ENCODE measurements around the gene HVCN1.
"Not testable (repeated sequence)": the region's sequence is repeated elsewhere in the genome, so short reads cannot be mapped to it uniquely, and the experiment has no call there.

Gene HVCN1

DNA sequence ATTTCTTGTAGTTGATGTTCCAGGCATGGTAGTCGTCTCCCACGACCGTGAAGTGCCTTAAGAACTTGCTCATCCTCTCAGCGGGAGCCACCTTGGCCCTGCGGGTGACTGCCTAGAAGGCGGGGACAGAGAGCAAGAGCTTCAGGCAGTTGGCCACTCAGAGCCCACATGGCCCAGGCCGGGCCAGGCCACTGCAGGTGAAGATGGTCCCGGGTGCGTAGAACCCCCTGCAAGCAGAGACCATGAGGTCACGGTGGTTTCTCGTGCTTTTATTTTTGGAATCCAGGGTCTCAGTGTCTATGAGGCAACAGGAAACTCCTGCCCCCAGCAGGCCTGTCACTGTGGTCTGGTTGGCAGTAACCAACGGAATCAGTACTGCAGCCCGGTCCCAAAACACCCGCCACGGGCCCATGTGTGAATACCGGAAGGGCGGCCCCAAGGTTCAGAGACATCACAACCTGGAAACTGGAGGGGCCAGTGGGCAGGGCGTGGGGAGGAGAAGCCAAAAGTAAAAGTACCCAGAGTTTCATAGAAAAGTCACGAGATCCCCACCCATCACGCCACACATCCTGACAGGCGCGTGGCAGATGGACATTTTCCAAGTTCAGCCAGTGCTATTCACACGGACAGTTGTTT, 27.5 kb downstream of the HVCN1 start:
- peak; percentile 62 to 79 for DNase-seq

DNA sequence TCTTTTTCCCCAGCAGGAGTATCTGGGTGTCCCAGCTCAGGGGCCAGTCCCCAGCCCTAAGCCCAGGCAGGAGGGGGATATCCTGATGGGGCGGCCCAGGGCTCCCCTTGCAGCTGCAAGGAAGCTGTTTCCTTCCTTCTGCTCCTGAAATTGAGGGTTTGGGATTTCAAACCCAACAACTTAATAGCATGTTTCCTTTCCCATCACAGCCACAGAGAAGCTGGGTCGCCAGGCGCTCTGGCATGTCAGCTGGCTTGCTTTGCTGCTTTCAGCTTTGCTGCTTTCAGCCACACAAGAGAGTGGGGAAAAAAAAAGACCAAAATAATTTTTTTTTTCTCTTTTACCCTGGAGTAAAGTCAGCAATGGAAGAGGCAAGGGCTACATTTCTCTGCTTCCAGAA, 30.0 kb downstream of the HVCN1 start:
- no peak for DNase-seq

DNA sequence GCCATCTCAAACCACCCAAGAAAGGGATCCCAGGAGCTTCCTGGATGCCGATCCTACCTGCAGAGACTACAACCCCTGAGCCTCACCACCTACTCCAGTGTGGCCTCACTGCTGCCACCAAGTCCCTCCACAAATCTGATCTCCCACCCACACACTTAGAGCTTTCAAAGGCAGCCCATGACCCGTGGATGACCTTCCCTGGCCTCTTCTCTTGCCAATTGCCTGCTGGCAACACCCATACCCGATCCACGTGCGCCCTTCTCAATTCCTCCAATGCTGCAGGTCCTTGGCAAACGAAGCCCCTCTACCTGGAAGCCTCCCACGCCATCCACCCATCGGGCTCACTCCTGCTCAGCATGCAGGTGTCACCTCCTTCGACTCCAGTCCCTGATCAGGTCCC, 30.7 kb downstream of the HVCN1 start:
- no peak for DNase-seq

DNA sequence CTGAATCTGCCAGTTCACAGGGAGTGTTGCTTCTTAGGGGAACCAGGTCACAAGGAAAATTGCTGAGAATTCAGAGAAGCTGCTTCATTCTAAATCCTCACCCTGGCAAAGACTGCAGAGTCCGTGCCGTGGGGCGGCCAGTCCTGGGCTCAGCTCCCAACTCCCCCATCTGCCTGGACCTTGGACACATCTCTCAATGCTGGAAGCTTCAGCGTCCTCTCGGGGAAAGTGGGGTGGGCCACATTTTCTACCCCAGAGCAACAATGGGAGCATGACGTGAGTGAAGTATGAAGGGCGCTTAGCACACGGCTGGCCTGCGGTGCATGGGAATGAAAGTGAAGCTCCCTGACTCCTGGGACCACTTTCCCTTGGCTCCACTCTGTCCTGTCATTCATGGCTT, 31.2 kb downstream of the HVCN1 start:
- no peak for DNase-seq

DNA sequence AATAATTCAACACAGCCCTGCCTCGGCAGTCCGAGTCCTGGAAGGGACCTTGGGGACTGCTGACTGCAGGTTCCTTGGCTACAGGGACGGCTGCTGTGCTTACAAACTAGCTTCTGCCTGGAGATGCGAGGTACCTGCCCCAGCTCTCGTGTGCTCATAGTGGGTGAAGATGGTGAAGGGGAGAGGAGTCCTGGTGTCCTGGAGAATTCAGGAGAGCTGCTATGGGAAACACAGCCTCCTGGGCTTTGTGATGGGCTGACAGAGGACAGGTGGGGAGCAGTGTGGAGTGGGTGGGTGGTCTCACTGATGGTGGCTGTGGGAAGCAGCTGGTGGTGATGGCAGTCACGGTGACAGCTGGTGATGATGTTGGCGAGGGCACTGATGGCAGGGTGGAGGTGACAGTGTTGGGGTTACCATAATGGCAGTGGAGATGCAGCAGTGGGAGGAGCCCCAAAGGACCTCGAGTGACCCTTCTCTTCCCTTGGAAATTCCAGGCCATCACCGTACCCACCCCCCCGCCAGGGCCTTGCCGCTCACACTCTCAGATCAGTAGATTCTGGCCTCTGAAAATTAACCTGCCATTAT, 32.8 kb downstream of the HVCN1 start:
- no peak for DNase-seq

DNA sequence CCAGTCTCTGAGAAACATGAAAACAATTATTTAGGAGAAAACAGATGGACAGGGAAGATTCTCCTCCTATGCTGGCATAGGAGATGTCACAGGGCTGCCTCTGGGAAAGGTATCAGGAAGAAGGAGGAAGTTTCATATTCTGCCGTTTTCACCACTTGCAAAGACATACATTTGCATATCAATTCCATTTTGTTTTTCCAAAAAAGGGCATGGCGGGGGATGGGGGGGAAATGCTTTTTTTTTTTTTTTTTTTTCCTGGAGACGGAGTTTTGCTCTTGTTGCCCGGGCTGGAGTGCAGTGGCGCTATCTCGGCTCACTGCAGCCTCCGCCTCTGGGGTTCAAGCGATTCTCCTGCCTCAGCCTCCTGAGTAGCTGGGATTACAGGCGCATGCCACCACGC, 34.7 kb downstream of the HVCN1 start:
- not testable (repeated sequence) for DNase-seq

DNA sequence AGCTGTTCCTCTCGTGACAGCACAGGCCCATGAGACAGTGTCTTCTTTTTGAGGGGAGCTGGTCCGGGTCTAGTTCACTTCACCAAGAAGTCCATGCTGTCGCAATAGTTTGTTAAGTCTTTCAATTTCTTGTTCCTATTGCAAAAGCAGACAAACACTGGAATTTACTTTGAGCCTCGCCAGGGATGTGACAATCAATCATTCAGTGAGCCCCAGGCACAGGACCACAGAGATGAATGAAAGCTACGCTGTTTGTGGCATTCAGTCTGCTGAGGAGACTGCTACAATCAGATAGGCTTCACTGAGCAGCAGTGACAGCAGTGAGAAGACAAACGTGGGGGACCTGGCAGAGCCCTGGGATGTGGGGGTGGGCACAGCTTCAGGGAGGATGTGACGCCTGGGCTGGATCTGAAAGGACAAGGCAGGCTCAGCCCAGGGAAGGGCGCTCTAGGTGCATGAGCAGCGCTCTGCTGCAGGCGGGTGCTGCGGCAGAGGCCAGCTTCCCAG, 39.5 kb downstream of the HVCN1 start:
- no peak for DNase-seq

DNA sequence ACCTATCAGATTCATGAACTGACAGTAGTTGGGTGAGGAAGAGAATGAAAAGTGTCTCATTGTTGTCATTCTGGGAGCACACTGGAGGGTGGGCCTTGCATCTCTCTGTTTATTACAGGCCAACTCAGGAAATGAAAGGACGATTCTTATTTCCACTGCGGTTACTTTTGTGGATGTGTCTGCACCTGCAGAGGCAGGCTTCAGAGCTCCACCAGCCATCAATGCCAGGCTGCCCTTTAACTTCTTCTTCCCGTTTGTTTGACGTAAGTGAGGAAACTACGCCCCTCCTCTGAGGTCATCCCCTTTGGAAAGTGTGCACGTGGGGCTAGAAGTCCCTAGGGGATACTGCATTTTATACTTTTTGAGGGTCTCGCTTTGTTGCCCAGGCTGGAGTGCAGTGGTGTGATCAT, 41.3 kb downstream of the HVCN1 start:
- peak in 1 of 2 donors; percentile 79 for DNase-seq

DNA sequence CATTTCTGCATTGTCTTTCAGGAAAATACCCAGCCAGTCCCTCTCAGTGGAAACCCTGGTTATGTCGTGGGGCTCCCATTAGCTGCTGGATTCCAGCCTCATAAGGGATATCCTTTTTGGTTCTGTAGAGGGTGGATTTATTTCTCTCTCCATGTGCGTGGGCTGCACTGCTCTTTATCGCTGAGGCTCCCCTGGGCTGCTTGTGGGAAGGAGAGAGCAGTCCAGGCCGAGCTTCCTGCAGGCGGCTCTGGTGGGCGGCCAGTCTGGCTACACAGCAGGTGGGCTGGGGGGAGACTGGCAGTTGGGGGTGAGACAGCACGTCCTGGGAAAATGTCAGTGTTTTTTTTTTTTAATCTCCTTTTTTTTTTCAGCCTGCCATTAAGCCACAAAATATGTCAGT, 47.4 kb downstream of the HVCN1 start:
- no peak for DNase-seq

DNA sequence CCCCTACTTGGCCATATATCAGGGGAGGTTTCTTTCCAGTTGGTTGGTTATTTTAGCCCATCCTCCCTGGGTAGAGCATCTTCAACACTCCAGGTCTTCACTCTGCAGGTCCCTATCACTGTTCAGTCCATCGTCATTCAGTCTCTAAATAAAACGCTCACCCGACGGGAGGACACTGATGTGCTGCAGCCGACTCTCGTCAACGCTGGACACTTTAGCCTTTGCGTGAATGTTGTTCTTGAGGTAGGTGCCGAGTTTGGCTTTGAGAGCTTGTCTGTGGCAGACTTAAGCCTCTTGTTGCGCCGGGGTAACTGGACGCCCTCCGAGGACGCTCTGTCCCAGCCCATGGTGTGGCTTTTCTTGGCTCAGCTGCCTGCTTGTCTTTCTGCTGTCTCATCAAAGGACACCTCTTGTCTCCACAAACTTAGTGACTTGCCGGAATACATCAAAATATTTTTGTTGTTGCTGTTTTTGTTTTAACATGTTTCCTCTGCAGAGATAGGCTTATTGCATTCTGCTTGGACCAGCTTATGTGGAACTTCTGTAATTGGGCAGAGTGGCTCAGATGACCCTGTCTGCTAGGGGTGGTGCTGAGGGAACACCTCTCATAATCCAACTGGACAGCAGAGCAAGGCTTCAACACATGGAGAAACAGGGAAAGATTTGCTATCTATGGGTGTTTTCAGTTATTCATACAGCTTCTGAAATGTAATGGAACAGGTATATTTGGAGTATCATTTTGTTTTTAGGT, 48.5 kb downstream of the HVCN1 start:
- no peak for DNase-seq

DNA sequence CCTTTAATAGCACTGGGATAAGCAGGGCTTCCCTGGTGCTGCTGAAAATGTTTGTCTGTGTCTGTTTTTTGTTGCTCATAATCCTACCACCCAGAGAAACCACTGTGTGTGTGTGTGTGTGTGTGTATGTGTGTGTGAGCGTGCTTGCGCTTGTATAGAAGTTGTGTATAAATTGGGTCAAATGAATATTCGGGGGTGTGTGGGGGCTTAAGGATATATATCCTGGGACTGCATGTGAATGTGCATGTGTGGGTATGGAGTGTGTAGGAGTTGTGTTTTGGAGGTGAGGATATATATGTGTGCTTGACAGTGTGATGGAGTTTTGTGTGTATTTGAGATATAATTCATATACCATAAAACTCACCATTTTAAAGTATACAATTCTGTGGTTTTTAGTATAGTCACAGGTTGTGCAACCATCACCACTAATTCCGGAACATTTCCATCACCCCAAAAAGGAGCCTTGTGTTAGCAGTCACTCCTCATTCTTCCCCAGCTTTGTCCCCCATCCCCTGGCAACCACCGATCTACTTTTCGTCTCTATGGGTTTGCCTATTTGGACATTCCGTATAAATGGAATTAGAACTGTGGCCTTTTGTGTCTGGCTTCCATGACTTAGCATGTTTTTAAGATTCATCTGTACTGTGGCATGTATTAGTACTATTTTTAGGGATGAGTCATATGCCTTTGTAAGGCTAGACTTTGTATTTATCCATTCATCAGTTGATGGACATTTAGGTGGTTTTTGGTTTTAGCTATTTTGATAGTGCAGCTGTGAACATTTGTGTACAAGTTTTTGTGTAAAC, 49.4 kb downstream of the HVCN1 start:
- no peak for DNase-seq

DNA sequence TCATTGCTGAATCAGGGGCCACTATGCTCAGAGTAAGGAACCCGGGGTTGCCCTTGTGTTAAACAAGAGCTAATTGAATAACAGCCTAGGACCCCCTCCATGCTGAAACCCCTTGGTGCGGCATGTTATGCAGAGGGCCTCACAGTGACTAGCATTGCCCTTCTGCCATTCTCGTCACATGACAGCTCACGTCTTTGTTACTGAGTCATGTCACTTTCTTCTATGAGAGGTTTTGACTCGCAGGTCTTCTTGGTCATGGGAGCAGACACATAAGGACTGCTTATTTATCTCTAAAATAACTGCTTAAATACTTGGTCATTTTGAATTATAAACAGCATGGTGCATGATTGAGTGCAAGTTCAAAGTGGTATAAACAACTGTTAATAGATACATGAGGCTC, 50.1 kb downstream of the HVCN1 start:
- DNase-seq: no peak

DNA sequence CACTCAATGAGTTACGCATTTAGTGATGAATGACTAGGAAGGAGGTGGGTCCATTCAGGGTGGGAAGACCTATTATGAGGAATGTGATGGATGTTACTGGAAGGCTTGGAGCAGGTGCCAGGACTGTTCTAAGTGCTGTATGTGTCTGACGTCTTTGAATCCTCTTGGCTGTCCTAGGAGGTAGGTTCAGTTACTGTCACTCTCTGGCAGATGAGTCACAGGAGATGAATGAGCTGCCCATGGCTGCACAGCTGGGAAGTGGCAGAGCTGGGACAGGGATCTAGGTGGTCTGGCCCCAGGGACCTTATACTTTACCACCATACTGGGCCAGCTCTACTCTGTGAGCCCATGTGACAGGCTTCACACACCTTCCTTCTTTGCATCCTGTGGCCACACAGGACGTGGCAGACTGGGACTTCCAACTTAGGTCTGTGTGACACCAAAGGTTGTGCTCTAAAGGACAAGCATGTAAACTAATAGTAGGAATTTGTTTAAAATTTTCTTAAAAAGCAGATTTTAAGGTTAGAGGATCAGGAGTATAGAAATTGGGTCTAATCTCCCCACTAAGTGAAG, 51.0 kb downstream of the HVCN1 start:
- no peak for DNase-seq

DNA sequence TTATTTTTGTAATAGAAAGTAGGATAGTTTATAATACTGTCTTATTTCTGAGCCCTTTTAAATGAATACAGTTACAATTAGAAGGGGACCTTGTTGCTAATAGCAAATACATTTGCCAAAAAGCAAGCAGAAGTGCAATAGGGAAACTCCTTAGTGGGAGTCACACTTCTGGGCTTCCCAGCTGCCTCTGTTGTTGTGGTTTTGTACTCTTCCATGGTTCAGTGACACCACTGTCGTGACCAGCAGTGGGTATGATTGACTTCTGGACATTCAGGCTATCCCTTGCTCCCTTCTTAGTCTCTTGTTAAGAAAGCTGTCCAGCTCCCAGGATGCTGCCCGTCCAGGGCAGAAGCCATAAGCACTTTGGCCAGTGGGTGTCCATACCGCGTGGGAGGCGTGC, 52.4 kb downstream of the HVCN1 start:
- DNase-seq: peak in 1 of 2 donors; percentile 29

DNA sequence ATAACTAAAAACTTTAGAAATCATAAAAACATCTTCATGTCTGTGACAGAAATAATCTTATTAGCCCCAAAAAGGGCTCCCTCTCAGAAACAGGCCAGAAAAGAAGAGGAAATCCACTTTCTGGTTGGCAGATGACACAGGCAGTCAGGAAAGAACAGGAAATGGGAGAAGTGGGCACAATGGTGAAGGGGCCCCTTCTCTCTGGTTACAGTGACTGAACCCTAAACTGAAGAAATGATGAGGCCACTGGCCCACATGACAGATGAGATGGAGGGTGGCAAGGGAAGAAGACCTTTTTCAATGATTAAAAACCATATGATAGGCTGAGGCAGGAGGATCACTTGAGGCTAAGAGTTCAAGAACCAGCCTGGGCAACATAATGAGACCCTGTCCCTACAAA, 53.9 kb downstream of the HVCN1 start:
- no peak for DNase-seq

DNA sequence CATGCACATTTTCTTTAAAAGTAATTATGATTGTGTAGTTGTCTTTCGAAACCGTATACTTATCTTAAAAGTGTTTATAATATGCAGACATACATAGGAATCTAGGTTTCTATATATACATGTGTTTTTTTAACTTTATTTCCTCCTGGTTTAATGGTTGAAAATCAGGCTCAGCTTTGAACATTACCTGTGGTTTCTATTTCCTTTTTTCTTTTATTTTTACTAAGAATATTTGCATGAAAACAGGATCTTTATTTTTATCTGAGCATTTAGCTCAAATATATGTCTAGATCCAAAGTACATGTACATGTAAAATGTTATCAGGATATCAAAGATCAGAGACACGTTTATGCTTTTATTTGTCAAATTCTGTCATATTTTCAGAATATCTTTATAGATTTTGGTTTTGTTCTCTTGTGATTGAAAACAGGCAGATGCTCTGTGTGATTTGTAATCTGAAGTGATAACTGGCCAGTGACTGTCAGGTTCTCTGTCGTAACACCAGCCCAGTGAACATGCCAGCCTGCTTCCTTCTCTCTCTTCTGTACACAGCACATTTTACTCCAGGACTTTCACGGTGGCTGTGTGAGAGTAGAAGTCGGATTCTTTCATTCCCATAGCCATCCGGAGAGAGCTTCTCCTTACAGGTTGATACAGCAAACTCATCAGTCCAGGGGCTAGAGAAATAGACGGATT, 61.3 kb downstream of the HVCN1 start:
- peak in 1 of 2 donors; percentile 16 for DNase-seq

DNA sequence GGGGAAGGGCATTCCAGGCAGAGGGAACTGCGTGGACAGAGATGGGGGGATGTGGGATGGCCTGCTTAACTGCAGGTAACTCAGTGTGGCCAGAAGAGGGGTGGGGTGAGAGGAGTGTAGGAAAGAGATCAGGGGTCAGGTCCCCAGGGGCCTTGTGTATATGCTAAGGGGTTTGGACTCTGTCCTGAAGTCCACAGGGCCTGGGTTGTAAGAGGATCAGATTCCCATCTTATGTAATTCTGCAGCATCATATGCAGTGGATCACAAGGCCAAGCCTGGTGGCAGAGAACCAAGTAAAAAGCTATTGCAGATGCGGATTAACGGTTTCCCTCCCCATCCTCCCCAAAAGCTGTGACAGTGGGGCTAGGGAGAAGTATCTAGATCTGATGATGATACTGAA, 66.3 kb downstream of the HVCN1 start:
- DNase-seq: no peak

DNA sequence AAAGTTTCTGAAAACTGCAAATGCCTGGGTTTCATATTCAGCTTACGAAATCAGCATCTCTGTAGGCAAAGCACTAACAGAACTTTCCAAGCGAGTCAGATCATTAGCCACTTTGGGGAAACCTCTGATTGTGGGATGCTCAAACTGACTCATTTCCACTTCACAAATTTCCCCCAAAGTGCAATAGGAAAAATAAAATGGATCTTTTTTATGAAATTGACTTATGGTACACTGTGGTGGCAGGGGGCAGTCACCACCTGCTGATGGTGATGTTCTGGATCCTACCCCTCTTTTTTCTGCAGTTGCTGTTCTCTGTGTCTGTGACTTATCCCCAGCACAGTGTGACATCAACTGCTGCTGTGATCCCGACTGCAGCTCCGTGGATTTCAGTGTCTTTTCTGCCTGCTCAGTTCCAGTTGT, 69.4 kb downstream of the HVCN1 start:
- DNase-seq: peak; percentile 10 to 29

DNA sequence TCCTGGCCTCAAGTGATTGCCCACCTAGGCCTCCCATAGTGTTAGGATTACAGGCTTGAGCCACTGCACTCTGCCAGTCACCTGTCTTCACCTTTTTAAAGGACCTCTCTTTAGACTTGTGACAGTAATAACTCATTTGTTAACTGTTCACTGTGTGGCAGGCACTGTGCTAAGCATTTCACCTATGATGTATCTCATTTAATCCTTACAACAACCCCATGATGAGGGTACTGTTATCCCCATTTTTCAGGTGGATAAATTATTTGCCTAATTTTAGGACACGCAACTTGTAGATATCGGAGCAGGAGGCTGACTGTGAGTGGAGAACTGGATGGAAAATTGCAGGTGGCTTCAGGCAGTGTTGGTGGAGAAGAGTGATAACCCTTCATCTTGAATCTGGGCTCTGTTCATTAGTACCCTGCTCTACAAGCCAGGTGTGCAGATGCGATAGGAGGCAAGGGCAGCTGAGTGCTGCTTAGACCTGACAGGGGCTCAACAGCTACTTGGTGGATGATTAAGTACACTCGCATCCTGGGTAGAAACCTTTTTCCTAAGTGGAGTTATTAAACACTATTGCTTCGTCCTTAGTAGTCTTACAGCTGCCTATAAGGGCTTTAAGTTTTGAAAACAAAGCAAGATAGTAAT, 72.3 kb downstream of the HVCN1 start:
- DNase-seq: no peak

DNA sequence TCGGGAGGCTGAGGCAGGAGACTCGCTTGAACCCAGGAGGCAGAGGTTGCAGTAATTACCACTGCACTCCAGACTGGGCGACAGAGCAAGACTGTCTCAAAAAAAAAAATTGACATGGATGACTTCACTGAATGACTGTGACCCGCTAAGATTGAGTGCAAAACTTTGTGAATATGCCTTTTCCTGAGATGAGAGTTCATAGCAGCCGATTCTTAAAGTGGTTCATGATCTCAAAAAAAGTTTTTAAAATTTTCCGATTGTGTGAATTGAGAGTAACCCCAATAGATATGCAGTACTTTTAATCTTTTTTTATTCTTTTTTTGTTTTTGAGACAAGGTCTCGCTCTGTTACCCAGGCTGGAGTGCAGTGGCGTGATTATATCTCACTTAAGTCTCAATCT, 73.7 kb downstream of the HVCN1 start:
- DNase-seq: no peak

DNA sequence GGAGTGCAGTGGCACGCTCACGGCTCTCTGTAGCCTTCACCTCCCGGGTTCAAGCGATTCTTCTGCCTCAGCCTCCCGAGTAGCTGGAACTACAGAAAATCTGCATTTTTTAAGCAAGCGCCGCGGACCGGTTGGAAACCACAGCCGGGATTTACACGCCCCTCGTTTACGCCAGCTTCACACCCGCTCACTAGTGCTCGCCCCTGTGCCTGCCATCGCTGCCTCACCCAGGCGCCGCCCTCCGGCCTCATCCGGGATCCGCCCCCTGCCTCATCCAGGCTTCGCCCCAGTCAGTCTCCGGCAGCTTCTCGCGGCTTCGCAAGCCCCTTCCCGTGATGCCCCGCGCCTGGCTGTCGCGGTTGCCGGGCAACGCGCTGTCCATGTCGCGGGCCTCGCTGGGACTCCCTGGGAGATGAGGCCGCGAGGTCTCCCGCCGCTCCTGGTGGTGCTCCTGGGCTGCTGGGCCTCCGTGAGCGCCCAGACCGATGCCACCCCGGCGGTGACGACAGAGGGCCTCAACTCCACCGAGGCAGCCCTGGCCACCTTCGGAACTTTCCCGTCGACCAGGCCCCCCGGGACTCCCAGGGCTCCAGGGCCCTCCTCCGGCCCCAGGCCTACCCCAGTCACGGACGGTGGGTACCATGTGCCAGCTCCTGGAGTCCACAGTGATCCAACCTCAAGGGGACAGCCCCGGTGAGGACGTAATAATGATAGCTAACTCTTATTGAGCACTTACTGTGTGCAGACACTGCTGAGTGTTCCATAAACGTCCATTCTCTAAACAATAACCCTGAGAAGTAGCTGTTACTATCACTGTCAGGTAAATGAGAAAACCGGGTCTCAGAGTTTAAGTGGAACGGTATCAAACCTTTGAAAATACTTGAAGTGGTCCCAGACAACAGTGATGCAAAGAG, 74.9 kb downstream of the HVCN1 start, which contains the start of gene TCTN1:
TCTN1 (plus strand) TSS at position 359 of the 914 bp plus-strand sequence; CDS start at position 413, 54 bp downstream.
- DNase-seq: peak; percentile 95 to 96

Data from CD4-positive, alpha-beta T cell treated with Interleukin-4 for 1 hour (primary cell).